ENCODE measurements around the gene FRMD4A.

Gene FRMD4A

GRCh38 chr10:13994932-13995331, 335.8 kb downstream of the FRMD4A start:
- Histone ChIP-seq H3K4me3 (ENCODE audit: low read depth in 1 of 2, low read length in 2 of 2) (no peak overlapping the region), H3K9me3 (ENCODE audit: insufficient read depth, low read length, severe bottlenecking) (no peaks in the 10 kb centered on the region), H3K27ac (ENCODE audit: low read length) (no peak overlapping the region), H2AFZ (ENCODE audit: low read depth, low read length) (no peak overlapping the region), H3K9ac (ENCODE audit: low read depth, low read length) (no peak overlapping the region), H3K36me3 (ENCODE audit: insufficient read depth, low read length) (no peaks in the 10 kb centered on the region), H3K4me1 (ENCODE audit: insufficient read depth, low read length) (no peaks in the 10 kb centered on the region), H3K79me2 (ENCODE audit: insufficient read depth, low read length) (no peaks in the 10 kb centered on the region), H4K20me1 (ENCODE audit: insufficient read depth, low read length) (no peaks in the 10 kb centered on the region), H3K4me2 (ENCODE audit: insufficient read depth, low read length) (no peak overlapping the region), H3K27me3 (ENCODE audit: insufficient read depth, low read length, poor library complexity) (peaks cover 4% of the 10 kb centered on the region)
- TF ChIP-seq EZH2 (IDR thresholded peaks at IDR 0.05; ENCODE audit: borderline replicate concordance, low read depth, low read length, severe bottlenecking) (no peak), CTCF (IDR thresholded peaks at IDR 0.05; ENCODE audit: borderline replicate concordance, extremely low read depth, low read length, poor library complexity, severe bottlenecking) (no peak)
- ATAC-seq (ENCODE audit: insufficient read depth, low read depth) = no peak
- no peak for DNase-seq

GRCh38 chr10:13993673-13994089, 337.0 kb downstream of the FRMD4A start:
- DNase-seq (no peak), ATAC-seq (ENCODE audit: insufficient read depth, low read depth) (no peak)
- H3K4me1 ChIP-seq (ENCODE audit: insufficient read depth, low read length) = no peaks in the 10 kb centered on the region
- no peak overlapping the region for H3K4me2 ChIP-seq (ENCODE audit: insufficient read depth, low read length)
- H3K27me3 ChIP-seq (ENCODE audit: insufficient read depth, low read length, poor library complexity) = peaks cover 4% of the 10 kb centered on the region
- H3K79me2 ChIP-seq (ENCODE audit: insufficient read depth, low read length) = no peaks in the 10 kb centered on the region
- no peak overlapping the region for H3K27ac ChIP-seq (ENCODE audit: low read length)
- no peaks in the 10 kb centered on the region for H3K9me3 ChIP-seq (ENCODE audit: insufficient read depth, low read length, severe bottlenecking)
- H2AFZ ChIP-seq (ENCODE audit: low read depth, low read length) = no peak overlapping the region
- H3K4me3 ChIP-seq (ENCODE audit: low read depth in 1 of 2, low read length in 2 of 2) = no peak overlapping the region
- no peak overlapping the region for H3K9ac ChIP-seq (ENCODE audit: low read depth, low read length)
- H4K20me1 ChIP-seq (ENCODE audit: insufficient read depth, low read length) = no peaks in the 10 kb centered on the region
- no peak for TF ChIP-seq EZH2 (IDR thresholded peaks at IDR 0.05; ENCODE audit: borderline replicate concordance, low read depth, low read length, severe bottlenecking)
- TF ChIP-seq CTCF (IDR thresholded peaks at IDR 0.05; ENCODE audit: borderline replicate concordance, extremely low read depth, low read length, poor library complexity, severe bottlenecking) = no peak
- H3K36me3 ChIP-seq (ENCODE audit: insufficient read depth, low read length) = no peaks in the 10 kb centered on the region

- Histone ChIP-seq H3K27me3 (ENCODE audit: insufficient read depth, low read length, poor library complexity) (peaks cover 4% of the 10 kb centered on the region), H3K27ac (ENCODE audit: low read length) (no peak overlapping the region), H3K79me2 (ENCODE audit: insufficient read depth, low read length) (no peaks in the 10 kb centered on the region), H3K9me3 (ENCODE audit: insufficient read depth, low read length, severe bottlenecking) (no peaks in the 10 kb centered on the region), H3K4me1 (ENCODE audit: insufficient read depth, low read length) (no peaks in the 10 kb centered on the region), H2AFZ (ENCODE audit: low read depth, low read length) (no peak overlapping the region), H3K4me3 (ENCODE audit: low read depth in 1 of 2, low read length in 2 of 2) (no peak overlapping the region), H4K20me1 (ENCODE audit: insufficient read depth, low read length) (no peaks in the 10 kb centered on the region), H3K36me3 (ENCODE audit: insufficient read depth, low read length) (no peaks in the 10 kb centered on the region), H3K9ac (ENCODE audit: low read depth, low read length) (no peak overlapping the region), H3K4me2 (ENCODE audit: insufficient read depth, low read length) (no peak overlapping the region)
- ATAC-seq (ENCODE audit: insufficient read depth, low read depth) = no peak
- TF ChIP-seq EZH2 (IDR thresholded peaks at IDR 0.05; ENCODE audit: borderline replicate concordance, low read depth, low read length, severe bottlenecking) (no peak), CTCF (IDR thresholded peaks at IDR 0.05; ENCODE audit: borderline replicate concordance, extremely low read depth, low read length, poor library complexity, severe bottlenecking) (no peak)
- DNase-seq = no peak
These were observed 337.6 kb downstream of the FRMD4A start for GRCh38 chr10:13993169-13993568.

GRCh38 chr10:13991353-13991752, 339.4 kb downstream of the FRMD4A start:
- Histone ChIP-seq H2AFZ (ENCODE audit: low read depth, low read length) (no peak overlapping the region), H3K27me3 (ENCODE audit: insufficient read depth, low read length, poor library complexity) (peaks cover 4% of the 10 kb centered on the region), H3K4me3 (ENCODE audit: low read depth in 1 of 2, low read length in 2 of 2) (no peak overlapping the region), H3K27ac (ENCODE audit: low read length) (no peak overlapping the region), H3K4me1 (ENCODE audit: insufficient read depth, low read length) (no peaks in the 10 kb centered on the region), H4K20me1 (ENCODE audit: insufficient read depth, low read length) (no peaks in the 10 kb centered on the region), H3K9ac (ENCODE audit: low read depth, low read length) (no peak overlapping the region), H3K4me2 (ENCODE audit: insufficient read depth, low read length) (no peak overlapping the region), H3K9me3 (ENCODE audit: insufficient read depth, low read length, severe bottlenecking) (no peaks in the 10 kb centered on the region), H3K36me3 (ENCODE audit: insufficient read depth, low read length) (no peaks in the 10 kb centered on the region), H3K79me2 (ENCODE audit: insufficient read depth, low read length) (no peaks in the 10 kb centered on the region)
- ATAC-seq (ENCODE audit: insufficient read depth, low read depth) (no peak), DNase-seq (no peak)
- TF ChIP-seq EZH2 (IDR thresholded peaks at IDR 0.05; ENCODE audit: borderline replicate concordance, low read depth, low read length, severe bottlenecking) (no peak), CTCF (IDR thresholded peaks at IDR 0.05; ENCODE audit: borderline replicate concordance, extremely low read depth, low read length, poor library complexity, severe bottlenecking) (no peak)
